Activated CD8-positive, alpha-beta memory T cell treated with anti-CD3 and anti-CD28 coated beads, Interleukin-2, amount 50 U/mL, for 24 hours (primary cell): Measurements from ENCODE around the gene FUT8.
"Not testable (repeated sequence)": the region's sequence is repeated elsewhere in the genome, so short reads cannot be mapped to it uniquely, and the experiment has no call there.

ENCODE experiments used
- DNase-seq: peaks from one replicate; pipeline ENCODE4 v3.0.0-alpha.2; 2020; ENCODE audit errors: extremely low read depth

The FUT8 gene

GRCh38 chr14:65449647-65450046, 37.1 kb downstream of the FUT8 start:
- DNase-seq, result no peak

GRCh38 chr14:65453807-65454480, 41.4 kb downstream of the FUT8 start:
- no peak for DNase-seq

DNA sequence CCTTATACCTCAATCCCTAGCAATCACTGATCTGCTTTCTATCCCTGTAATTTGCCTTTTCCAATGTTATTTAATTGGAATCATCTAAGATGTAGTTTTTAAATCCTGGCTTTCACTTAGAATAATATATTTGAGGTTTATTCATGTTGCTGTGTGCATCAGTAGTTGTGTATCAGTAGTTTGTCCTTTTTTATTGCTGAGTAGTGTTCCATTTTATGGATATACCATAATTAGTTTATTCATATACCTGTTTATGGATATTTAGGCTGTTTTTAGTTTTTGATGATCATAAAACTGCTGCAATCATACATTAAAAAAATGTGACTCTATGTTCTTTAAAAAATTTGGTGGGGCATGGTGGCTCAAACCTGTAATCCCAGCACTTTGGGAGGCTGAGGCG, 43.7 kb downstream of the FUT8 start:
- no peak for DNase-seq

DNA sequence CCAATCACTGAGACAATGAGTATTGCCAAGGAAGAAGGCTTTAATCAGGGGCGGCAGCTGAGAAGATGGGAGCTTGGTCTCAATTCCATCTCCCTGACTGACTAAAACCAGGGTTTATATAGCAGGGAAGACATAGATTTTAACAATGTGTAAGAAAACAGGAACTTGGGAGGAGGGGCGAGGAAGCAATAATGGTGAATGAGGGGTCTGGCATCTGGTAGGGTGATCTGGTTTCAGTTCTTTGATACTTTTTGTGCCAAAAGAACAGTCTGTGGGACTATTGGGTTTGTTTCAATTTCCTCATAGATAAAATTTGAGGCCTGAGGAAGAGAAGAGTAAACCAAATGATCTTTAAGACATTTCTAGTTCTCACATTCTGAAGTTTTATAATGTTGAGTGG, 49.2 kb downstream of the FUT8 start:
- no peak for DNase-seq

DNA sequence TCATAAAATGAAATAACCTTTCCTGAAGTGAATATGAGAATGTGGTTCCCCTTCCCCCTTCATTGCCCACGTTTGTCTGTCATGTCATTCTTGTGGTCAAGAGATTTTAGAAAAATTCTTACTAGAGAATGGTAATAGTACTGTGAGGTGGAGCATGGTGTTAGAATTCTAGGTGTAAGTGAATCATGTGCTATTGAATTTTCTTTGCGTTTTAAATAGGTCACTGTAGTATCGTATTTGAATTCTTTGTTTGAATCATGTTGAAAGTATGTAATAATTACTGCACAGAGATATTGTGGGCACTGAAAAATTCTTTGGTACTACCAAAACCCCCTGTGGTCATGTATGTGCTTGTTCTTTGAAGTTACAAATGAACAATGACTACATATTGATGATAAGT, 49.9 kb downstream of the FUT8 start:
- no peak for DNase-seq

DNA sequence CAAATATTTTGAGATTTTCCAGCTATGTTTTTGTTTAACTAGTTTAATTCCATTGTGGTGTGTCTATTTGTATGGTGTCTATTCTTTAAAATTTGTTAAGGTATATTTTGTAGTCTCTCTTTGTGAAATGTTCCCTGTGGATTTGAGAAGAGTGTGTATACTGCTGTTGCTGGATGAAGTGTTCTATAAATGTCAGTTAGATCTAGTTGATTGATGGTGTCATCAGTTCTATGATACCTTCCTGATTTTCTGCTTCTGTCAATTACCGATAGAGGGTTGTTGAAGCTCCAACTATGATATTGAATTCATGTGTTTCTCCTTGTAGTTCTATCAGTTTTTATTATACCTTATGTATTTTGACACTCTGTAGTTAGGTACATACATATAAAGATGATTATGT, 53.1 kb downstream of the FUT8 start:
- no peak for DNase-seq

GRCh38 chr14:65467926-65468325, 55.4 kb downstream of the FUT8 start:
- not testable (repeated sequence) for DNase-seq

DNA sequence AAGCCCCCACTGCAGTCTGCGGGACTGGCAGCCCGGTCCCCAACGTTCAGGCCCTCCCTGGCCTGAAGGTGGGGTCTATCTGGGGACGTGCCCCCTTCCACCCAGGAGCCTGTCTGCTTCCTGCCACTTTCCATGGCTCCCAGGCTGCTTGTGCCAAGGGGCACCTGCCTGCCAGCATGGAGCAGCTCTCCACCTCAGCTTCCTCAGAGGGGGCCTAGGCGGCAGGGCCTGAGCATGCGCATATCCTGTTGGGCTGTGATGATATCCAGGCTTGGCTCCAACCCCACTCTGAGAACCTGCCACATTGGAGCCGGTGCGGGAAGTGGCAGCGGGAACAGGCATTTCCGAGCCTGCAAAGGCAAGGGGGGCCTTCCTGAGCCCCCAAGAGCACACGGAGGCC, 57.4 kb downstream of the FUT8 start:
- DNase-seq, result no peak

DNA sequence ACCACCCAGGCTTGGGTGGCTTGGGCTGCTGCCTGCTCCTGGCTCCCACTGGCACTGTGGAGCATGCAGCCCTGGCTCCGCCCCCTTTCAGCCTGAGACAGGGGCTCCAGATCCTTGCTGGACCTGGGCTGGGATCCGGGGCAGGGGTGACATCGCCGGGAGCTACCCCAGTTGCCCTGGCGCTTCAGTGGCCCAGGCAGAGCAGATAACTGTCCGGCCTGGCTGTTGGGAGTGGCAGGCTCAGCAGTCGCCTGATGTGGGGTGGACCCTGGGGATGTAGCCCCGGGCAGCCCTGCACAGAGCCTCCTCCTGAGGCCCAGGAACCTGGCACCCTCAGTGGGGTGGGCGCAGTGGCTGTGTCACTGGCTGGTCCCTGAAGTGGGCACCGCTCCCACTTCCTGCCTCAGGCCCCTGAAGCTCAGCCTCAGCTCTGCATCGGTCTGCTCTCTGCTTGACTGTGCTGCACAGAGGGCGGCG, 57.9 kb downstream of the FUT8 start:
- no peak for DNase-seq

GRCh38 chr14:65471038-65471878, 58.7 kb downstream of the FUT8 start:
- DNase-seq, result no peak

DNA sequence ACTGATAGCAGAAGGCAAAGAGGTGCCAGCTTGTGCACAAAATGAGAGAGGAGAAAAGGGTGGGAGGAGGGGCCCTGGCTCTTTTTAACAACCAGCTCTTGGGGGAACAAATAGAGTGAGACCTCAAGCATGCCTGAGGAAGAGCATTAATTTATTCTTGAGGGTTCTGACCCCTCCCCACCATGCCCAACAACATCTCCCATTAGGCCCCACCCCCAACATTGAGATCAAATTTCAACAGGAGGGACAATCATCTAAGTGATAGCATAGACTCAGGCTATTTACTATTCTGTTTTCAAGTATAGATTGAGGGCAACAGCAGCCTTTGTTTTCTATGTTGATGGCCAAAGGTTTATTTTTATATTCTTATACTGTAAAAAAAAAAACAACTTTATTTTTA, 59.7 kb downstream of the FUT8 start:
- no peak for DNase-seq

DNA sequence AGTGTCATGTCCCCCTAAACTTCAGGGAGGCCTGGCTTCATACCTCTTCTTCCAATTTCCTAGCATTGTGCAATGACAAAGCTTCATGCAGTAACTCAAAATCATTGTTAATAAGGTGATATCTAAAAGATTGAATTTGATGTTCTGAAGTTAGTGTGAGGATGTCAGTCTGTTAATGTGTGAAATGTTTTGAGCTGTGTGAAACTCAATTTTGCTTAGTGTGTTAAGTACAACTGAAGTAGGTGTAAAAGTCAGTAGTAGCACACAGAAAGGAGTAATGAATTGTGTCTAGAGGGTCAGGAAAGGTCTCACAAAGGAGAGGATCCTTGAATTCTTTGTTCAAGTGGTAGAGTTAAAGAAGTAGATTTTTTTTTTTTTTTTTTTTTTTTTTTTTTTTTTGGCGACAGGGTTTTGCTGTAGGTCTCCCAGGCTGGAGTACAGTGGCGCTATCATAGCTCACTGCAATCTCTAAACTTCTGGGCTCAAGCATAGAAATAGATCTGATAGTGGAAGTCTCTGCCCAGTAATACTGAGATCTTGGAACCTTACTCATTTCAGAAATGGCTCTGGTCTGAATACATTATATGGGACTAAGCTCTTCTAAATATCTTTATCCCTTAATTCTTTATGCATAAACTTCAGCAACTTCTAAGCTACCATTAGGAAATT, 63.9 kb downstream of the FUT8 start:
- no peak for DNase-seq

DNA sequence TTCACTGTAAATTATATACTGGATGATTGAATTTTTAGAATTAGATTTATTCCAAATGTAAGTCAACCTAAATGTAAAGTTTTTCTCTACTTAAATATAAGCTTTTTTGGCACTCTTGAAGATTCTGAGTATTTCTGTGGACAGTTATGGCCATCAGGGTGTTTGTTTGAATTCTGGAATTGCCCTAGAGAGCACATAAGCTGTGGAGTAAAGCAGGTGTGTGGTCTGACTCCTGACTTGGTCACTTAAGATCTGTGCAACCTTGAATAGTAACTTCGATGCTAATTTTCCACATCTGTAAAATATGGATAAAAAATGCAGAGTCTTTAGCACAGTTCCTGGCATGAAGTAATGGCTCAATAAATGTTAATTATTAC, 64.4 kb downstream of the FUT8 start:
- no peak for DNase-seq

DNA sequence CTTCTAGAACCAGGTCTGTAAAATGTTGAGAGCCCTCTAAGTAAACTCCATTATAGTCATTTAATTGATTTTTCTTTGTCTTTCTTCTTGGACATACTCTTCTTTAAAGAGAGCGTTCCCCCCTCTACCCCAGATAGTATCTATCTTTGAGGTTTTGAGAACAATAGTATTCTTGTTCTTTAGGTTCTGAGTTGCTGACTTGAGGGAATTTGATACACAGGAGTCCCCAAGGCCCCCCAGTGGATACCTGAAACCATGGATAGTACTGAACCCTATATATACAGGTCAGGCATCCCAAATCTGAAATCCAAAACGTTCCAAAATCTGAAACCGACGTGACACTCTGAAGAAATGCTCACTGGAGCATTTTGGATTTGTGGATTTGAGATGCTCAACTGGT, 65.5 kb downstream of the FUT8 start:
- DNase-seq, result no peak

GRCh38 chr14:65478596-65478995, 66.1 kb downstream of the FUT8 start:
- DNase-seq, result no peak

DNA sequence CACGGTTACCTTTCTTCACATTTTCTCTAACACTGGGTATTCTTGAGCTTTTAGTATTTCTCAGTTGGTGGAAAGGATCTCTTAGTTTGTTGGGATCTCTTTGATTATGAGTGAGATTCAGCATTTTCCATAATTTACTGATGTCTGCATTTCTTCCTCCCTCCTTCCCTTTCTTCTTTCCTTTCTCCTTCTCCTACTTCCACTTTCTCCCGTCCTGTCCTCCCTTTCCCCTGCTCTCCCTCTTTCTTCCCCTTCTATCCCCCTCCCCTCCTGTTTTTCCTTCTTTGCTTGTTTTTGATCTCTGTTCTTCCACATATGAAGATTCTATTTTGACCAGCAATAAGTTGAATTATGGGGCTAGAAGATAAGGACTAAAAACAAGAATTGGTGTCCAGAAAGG, 66.9 kb downstream of the FUT8 start:
- DNase-seq, result no peak

DNA sequence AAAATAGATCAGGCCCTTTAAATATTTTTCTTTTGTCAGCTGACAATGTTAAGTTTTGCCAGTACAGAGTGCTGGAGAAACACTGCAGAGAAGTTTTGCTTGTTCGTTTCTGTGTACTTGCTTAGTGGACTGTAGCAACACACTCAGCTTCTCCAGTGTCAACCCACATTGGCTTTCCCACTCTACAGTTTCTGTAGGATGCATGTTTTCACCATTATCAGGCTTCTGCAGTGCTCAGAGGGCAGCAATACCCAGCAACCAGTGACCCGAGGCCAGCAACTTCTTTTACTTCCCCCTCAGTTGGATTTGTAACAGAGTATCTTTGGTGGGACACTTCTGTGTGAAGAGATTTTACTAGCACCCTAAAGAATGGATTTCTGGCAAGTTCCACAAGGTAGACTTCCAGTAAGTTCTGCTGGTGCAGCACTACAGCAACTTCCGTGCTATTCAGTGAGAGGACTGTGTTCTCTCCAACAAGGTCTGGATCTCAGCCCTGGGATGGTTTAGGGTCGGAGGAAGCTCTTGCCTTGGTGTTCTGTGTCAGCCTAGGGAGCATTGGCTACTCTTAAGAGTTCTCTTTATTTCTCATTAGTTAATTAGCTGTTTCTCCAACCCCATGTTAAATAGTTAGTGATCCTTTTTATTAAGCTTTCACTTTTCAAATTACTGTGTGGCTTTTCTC, 70.4 kb downstream of the FUT8 start:
- no peak for DNase-seq

GRCh38 chr14:65483647-65484046, 71.1 kb downstream of the FUT8 start:
- no peak for DNase-seq

DNA sequence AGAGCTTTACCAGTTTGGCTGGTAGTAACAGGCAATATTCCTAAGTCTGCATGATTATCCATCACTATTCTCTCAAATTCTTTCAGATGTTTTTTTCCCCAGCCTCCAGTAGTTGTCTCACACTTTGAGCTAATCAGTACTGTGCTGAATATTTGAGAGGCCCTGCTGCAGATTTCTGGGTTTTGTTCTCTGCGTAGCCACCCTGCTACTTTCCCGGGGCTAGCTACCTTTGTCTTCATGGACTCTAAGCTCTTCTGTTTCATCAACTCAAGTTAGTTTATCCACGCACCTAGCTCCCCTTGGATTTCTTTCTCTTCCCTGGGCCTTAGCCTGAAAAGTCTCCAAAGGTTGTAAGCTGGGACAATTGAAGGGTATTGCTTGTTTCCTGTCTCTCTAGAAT, 73.0 kb downstream of the FUT8 start:
- DNase-seq, result no peak

DNA sequence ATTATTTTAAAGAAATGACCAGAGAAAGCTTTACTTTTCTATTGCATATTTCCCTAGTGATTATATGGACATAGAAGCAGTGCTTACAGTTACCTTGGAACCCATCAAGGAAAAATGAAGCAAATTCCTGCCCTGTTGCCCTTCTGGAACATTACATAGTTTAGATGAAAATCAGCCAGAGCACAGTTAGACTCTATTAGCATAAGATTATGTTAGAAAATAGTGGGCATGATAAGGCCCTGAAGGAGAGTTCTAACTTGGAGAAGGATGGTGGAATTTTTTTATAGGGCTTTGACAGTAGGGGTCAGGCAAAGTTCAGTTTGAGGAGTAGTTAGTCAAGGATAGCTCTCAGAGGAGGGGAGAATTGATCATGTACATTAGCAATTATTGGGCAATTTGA, 74.3 kb downstream of the FUT8 start:
- no peak for DNase-seq

DNA sequence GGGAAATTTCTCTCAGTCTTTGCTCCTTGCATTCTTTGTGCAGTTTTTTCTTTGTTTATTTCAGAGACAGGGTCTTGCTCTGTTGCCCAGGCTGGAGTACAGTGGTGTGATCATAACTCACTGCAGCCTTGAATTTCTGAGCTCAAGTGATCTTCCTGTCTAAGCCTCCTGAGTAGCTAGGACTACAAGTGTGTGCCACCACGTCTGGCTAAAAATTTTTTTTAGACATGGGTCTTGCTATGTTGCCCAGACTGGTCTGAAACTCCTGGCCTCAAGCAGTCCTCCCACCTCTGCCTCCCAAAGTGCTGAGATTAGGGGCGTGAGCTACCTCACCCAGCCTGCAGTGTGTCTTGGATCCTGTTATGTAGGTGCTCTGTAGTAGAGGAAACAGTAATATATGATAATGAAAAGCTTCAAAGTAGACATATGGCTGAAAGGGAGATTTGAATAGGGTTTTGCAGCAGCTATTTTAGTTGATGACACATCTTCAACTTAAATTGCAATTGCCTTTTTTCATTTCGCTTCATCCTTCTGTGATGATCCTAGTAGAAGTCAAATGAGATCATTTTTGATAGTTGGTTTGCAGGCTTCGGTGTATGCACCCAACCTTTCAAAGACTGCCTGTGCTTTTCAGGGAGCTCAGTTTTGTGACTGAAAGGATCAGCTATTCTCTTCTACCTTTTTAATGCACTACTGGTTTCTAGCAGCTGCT, 75.4 kb downstream of the FUT8 start:
- DNase-seq, result no peak

DNA sequence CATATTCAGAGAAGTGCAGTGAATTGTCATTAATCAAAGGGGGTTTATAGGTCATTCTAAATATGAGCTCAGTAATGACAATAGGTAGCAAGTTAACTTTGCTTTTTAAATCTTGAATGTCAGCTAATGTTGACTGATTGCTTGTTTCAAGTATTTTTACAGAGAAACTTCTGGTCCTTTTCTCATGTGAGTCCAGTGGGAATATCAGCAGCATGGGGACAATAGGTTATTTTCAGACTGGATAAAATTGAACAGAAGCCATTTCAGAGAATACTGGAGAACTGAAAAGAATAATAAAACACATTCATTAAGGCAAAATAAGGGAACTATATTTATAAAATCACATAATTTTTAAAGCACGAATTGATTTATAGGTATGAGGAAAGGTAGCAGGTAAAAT, 78.7 kb downstream of the FUT8 start:
- no peak for DNase-seq
